Body of pancreas (tissue), 4 donors: ENCODE results near the gene RB1.

Experiments
- POLR2A ChIP-seq, 3 donors: fragments of 450-650 bp; IDR thresholded peaks; one replicate each; pipeline ENCODE4 v1.6.1; 2016; ENCODE audit warnings: antibody characterized with exemption in 3 of 3, mild to moderate bottlenecking in 2 of 3
- TF ChIP-seq, protein P1 (sequence below), 7 experiments: fragments of 450-650 bp in 4 of 7; fragments of 200-600 bp in 3 of 7; sonication (generic) in 3 of 7; IDR thresholded peaks; one replicate each; pipeline ENCODE4 v1.5.1; 2016 to 2019; ENCODE audit warnings: antibody characterized with exemption in 7 of 7

DNA sequence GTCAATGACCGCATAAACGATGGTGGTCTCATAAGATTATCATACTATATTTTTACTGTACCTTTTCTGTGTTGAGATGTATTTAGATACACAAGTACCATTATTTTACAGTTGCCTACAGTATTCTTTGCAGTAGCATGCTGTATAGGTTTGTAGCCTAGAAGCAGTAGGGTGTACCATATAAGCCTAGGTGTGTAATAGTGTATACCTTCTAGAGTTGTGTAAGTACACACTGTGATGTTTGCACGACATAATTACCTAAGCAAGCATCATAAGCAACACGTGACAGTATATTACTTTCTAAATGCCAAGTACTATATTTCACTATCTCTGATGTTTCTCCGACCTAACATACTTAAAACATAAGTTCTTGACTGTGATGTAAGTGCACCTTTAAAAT, 106.6 kb downstream of the RB1 start:
- TF ChIP-seq, protein P1, sequence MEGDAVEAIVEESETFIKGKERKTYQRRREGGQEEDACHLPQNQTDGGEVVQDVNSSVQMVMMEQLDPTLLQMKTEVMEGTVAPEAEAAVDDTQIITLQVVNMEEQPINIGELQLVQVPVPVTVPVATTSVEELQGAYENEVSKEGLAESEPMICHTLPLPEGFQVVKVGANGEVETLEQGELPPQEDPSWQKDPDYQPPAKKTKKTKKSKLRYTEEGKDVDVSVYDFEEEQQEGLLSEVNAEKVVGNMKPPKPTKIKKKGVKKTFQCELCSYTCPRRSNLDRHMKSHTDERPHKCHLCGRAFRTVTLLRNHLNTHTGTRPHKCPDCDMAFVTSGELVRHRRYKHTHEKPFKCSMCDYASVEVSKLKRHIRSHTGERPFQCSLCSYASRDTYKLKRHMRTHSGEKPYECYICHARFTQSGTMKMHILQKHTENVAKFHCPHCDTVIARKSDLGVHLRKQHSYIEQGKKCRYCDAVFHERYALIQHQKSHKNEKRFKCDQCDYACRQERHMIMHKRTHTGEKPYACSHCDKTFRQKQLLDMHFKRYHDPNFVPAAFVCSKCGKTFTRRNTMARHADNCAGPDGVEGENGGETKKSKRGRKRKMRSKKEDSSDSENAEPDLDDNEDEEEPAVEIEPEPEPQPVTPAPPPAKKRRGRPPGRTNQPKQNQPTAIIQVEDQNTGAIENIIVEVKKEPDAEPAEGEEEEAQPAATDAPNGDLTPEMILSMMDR (IDR thresholded peaks at IDR 0.05), result no peak
- TF ChIP-seq POLR2A (IDR thresholded peaks at IDR 0.05), result no peak
